HG03432 (cell line): ENCODE results near the gene ARMS2.

Experiments
- ATAC-seq: cut with Tn5 transposase; IDR thresholded peaks from one replicate; pipeline ENCODE4 v1.9.1; 2021; ENCODE audit warnings: mild to moderate bottlenecking, moderate library complexity; ENCODE audit not compliant: unreplicated experiment

ARMS2 gene

DNA sequence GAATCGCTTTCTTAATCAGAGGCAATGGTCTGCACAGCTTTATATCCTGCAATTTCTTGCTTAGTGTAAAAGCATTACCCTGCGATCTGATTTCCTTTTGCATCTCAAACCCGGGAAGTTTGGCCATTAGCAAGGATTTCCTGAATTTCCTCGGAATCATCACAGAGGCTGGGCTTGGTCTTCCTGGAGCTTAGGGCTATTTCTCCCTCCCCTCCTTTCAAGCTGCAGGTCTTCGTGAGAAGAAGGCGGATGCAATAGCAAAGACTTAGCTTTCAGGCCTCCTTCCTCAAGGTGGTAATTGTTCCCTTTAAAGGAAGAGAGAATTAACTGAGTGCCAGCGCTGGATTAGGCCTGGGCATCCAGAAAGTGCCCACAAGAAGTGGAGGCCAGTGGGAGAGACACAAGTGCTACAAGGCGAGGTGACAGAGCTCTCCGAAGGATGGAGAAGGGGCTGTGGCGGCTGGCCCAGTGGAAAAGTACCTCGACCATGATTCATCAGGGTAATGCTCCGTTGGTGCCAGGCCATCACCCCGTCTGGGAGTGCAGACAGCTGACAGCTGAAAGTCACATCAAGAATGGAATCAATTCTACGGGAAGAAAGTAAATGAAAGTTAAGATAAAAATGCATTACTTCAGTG, 4.0 kb upstream of the ARMS2 start:
- ATAC-seq, result no peak

- ATAC-seq, result no peak
Measured at GRCh38 chr10:122454071-122454470, 382 bp upstream of the ARMS2 start.

GRCh38 chr10:122455376-122456079, 1.1 kb downstream of the ARMS2 start:
- no peak for ATAC-seq

DNA sequence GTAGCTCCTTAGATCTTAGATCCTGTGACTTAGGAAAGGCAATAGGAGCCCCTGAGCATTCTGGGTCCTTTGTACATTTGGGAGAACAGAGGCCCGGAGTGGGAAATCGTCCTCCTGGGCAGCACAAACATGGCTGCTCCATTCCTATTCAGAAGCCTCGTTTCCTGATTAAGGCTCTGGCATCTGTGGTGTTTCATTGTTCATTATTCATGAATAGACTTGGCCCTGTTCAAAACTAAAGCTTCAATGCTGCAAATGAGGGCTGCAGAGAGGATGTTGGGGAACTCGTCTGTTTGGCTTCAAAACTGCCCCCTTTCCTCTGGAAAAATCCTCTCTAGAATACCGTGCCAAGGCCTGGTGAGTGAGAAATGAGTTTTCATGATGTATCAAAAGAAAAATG, 3.5 kb downstream of the ARMS2 start:
- ATAC-seq, result no peak

GRCh38 chr10:122458693-122459092, 4.2 kb downstream of the ARMS2 start:
- ATAC-seq, result no peak

GRCh38 chr10:122459561-122460273, 5.3 kb downstream of the ARMS2 start:
- ATAC-seq, result no peak

GRCh38 chr10:122460891-122461293, 6.4 kb downstream of the ARMS2 start:
- no peak for ATAC-seq

GRCh38 chr10:122461367-122461728, 6.9 kb downstream of the ARMS2 start, which contains the start of gene HTRA1:
Gene HTRA1 (plus strand): TSS chr10:122461553. CDS start chr10:122461653, 100 bp downstream.
- ATAC-seq, result no peak

DNA sequence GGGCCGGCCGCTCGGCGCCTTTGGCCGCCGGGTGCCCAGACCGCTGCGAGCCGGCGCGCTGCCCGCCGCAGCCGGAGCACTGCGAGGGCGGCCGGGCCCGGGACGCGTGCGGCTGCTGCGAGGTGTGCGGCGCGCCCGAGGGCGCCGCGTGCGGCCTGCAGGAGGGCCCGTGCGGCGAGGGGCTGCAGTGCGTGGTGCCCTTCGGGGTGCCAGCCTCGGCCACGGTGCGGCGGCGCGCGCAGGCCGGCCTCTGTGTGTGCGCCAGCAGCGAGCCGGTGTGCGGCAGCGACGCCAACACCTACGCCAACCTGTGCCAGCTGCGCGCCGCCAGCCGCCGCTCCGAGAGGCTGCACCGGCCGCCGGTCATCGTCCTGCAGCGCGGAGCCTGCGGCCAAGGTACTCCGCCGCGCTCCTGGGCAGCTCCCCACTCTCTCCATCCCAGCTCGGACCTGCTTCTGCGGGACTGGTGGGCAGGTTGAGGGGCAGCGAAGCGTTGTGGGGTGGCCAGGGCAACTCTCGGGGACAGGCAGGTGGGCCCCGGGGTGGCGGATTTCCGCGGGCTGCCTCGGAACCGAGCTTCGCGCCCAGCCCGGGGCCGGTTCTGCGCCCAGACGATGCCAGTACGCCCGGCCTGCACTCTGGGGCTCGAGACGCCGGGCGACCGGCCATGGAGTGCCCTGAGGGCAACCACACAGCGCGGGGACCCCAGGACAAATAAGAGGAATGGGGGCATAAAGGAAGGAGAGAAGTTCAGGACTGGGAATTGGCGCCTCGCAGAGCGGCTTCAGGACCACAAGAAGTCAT, 7.5 kb downstream of the ARMS2 start:
- ATAC-seq, result no peak

GRCh38 chr10:122462533-122463465, 8.3 kb downstream of the ARMS2 start:
- ATAC-seq, result no peak

GRCh38 chr10:122463466-122464249, 9.2 kb downstream of the ARMS2 start:
- no peak for ATAC-seq

DNA sequence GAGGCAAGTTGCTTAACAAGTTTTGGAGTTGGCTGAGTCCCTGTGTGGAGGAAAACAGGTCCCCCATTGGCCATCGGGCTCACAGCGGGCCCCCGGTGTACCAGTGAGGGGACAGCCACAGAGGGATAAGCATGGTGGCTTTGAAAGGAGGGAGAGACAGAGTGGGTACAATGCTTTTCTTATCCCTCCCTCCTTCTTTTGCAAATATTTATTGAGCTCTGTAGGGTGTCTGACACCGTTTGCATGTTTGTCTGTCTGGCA, 9.7 kb downstream of the ARMS2 start:
- no peak for ATAC-seq

DNA sequence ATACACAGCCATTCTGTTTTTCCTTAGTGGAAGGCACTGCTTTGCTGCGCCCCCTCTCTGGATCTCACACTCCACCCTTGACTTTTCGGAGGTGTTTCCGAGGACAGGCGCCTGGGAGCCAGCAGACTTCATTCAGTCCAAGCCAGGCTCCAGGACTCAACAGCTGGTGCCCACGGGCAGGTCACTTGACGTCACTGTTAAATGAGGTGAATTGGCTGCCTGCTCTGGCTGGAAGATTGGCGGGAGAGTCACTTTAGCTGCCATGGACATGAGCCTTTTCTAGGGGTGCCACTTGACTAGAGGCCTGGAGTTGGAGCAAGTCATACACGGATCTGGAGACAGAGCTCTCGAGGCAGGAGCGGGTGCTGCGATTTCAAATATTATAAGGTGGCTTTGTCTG, 10.1 kb downstream of the ARMS2 start:
- no peak for ATAC-seq

GRCh38 chr10:122465401-122466040, 11.1 kb downstream of the ARMS2 start:
- no peak for ATAC-seq

- no peak for ATAC-seq
Measured at GRCh38 chr10:122466951-122467381, 12.5 kb downstream of the ARMS2 start.

DNA sequence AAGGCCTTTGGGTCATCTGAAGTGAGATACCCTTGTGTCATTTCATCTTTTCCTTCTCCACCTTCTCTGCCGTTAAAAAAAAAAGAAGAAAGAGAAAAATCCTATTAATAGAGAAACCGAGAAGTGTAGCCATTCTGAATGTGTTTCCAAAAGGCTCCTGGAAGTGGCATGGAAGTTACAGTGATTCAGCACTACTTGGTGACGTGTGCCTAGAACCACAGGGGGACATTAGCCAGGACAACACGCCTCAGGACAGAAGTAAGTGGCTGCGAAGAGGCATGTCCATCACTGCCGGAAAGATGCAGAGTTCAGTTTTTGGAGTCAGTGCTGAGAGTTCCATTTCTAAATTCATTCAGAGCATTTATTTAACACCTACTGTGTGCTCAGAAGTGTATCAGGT, 13.2 kb downstream of the ARMS2 start:
- no peak for ATAC-seq

GRCh38 chr10:122468307-122468925, 14.0 kb downstream of the ARMS2 start:
- ATAC-seq, result no peak

DNA sequence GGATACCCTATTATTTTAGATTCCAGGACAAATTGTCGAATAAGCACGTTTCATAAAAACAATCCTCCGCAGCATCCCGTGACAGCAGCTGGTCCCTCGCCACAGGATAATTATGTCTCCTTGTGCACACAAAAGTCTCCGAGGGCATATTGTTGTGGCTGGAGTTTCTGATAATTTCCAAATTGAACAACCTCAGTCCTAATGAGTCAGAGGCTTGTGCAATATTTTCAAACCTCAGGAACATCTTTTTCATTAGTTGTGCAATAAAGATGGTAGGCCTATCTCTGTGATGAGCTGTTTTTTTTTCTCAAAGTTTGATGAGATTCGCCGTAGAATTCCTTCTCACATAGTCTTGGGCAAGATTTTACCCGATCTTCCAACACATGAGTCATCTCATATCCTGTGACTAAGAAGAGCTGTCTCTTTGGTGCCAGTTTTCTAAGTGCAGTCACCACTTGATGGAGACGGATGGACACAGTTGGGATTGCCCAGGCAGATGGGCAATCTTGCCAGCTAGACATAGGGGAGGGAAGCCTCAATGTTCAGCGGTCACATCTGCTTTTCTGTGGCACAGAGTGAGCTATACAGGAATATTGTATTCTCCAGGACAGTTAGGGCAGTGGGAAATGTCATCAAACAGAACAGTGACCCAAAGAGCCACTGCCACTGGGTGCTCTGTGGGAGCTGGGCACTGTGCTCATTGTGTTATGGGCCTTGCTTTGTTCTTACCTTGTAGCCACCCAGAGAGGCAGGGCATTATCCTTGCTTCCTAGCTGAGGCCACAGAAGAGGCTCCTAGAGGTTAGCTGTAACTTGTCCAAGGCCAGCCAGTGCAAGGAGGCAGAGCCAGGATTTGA, 14.7 kb downstream of the ARMS2 start:
- ATAC-seq, result no peak
